GM12874 (cell line): ENCODE measurements around the gene VWDE.

ENCODE experiments used
- CTCF ChIP-seq: IDR thresholded peaks from 2 replicates; pipeline ENCODE4 v1.5.1; 2011; ENCODE audit warnings: low read depth, mild to moderate bottlenecking, control low read depth, low read length, moderate library complexity; ENCODE audit not compliant: insufficient read depth

The VWDE gene

DNA sequence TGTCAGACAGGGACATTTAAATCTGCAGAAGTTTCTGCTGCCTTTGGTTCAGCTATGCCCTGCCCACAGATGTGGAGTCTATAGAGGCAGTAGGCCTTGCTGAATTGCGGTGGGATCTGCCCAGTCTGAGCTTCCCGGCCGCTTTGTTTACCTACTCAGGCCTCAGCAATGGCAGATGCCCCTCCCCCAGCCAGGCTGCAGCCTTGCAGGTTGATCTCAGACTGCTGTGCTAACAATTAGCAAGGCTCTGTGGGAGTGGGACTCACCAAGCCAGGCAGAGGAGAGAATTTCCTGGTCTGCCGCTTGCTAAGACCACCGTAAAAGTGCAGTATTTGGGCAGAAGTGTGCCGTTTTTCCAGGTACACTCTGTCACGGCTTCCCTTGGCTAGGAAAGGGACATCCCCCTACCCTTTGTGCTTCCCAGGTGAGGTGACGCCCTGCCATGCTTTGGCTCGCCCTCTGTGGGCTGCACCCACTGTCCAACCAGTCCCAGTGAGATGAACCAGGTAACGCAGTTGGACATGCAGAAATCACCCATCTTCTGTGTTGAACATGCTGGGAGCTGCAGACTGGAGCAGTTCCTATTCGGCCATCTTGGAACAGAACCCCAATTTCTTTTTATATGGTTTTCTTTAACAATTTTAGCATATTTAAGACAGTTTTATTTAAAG lies 28.4 kb upstream of the VWDE start:
- TF ChIP-seq CTCF, result no peak

DNA sequence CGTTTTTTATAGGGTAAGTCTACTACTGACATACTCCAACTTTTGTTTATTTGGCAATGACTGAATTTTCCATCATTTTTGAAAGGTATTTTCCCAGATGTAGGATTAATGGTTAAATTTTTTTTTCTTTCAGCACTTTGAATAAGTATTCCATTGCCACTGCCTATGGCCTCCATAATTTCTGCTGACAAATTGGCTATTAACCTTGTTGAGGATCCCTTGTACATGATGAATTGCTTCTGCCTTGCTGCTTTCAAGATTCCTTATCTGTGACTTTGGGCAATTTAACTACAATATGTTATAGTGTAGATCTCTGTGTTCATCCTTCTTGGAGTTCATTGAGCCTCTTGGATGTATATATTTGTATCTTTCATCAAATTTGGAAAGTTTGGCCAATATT lies 21.6 kb upstream of the VWDE start:
- TF ChIP-seq CTCF, result no peak

- TF ChIP-seq CTCF, result no peak
Observed at GRCh38 chr7:12423997-12424745, 20.5 kb upstream of the VWDE start.

DNA sequence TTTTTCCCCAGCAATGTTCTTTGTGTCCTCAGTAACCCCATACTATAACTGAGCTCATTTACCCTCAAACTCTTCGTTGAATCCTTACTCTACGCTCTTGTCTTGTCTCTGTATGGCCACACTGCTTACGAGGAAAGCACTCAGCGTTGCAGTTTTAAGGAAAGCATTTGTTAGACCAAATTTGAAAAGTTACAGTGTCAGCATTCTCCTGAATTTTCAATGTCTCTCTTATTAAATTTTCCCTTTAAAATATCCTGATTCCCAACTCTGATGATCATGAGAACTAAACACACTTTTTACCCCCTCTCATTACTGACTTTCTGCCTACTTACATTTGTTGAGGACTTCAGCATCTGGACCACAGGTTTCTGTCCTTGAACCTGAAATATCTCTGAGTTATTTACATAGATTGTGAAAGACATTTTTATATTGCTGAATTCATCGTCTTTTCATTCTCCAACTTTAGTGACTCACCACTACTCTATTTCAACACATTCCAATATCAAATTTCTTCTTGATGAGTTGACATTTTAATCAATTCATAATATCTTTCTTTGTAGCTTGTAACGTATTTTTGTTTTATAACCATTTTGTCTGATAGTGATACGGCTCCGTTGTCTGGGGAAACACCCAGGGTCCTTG lies 19.8 kb upstream of the VWDE start:
- no peak for TF ChIP-seq CTCF

GRCh38 chr7:12422554-12423320 lies 19.1 kb upstream of the VWDE start:
- no peak for TF ChIP-seq CTCF

DNA sequence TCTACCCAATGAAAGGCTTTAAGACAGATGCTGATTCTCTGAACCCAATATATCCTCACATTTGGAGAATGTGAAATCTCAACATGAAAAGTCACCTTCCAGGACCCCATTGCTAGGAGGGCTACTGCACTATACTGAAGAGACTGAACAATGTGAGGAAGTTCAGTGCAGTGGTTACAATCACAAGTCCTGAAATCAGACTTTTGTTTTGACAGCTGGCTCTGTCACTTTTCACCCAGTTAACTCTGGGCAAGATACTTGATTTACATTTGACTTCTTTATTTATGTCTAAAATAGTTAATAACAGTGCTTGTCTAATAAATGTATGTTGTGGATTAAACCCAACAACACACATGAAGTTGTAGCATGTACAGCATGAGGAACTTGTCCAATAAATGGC lies 14.8 kb upstream of the VWDE start:
- TF ChIP-seq CTCF, result no peak

DNA sequence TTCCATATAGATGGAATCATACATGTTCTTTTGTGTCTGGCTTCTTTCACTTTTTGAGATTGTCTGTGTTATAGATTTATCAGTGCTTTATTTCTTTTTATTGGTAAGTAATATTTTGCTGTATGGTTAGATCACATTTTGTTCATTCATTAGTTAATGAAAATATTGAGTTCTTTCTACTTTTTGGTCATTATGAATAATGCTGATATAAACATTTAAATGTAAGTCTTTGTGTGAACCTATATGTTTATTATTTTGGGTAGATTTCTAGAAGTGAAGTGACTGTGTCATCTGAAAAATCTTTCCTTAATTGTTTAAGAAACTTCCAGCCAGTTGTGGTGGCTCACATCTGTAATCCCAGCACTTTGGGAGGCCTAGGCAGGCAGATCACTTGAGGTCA lies 11.4 kb upstream of the VWDE start:
- no peak for TF ChIP-seq CTCF
